B cell (primary cell): ENCODE measurements around the gene DSG2.

Source experiments
- EZH2 ChIP-seq: IDR thresholded peaks from 2 replicates; pipeline ENCODE4 v1.6.1; 2012; ENCODE audit warnings: borderline replicate concordance, low read depth, mild to moderate bottlenecking, moderate library complexity, low read length; ENCODE audit not compliant: insufficient read depth, poor library complexity, severe bottlenecking
- TF ChIP-seq, protein P1 (sequence below): fragments of 200-600 bp; IDR thresholded peaks from one replicate; pipeline ENCODE4 v1.8.0; 2022; ENCODE audit warnings: antibody characterized with exemption, mild to moderate bottlenecking

DNA sequence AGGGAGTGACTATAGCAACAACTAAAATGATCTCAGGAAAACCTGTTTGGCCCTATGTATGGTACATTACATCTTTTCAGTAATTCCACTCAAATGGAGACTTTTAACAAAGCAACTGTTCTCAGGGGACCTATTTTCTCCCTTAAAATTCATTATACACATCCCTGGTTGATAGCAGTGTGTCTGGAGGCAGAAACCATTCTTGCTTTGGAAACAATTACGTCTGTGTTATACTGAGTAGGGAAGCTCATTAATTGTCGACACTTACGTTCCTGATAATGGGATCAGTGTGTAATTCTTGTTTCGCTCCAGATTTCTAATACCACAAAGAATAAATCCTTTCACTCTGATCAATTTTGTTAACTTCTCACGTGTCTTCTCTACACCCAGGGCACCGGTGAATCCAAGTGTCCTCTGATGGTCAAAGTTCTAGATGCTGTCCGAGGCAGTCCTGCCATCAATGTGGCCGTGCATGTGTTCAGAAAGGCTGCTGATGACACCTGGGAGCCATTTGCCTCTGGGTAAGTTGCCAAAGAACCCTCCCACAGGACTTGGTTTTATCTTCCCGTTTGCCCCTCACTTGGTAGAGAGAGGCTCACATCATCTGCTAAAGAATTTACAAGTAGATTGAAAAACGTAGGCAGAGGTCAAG is 94.7 kb downstream of the DSG2 start:
- TF ChIP-seq, protein P1, sequence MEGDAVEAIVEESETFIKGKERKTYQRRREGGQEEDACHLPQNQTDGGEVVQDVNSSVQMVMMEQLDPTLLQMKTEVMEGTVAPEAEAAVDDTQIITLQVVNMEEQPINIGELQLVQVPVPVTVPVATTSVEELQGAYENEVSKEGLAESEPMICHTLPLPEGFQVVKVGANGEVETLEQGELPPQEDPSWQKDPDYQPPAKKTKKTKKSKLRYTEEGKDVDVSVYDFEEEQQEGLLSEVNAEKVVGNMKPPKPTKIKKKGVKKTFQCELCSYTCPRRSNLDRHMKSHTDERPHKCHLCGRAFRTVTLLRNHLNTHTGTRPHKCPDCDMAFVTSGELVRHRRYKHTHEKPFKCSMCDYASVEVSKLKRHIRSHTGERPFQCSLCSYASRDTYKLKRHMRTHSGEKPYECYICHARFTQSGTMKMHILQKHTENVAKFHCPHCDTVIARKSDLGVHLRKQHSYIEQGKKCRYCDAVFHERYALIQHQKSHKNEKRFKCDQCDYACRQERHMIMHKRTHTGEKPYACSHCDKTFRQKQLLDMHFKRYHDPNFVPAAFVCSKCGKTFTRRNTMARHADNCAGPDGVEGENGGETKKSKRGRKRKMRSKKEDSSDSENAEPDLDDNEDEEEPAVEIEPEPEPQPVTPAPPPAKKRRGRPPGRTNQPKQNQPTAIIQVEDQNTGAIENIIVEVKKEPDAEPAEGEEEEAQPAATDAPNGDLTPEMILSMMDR, result no peak
- TF ChIP-seq EZH2, result no peak
